Psoas muscle (tissue), 8 donors: Measurements from ENCODE around the gene CSK. TPM values are rescaled to one million over a fixed set of nuclear protein-coding genes. Genes with fewer than 3 reads are reported as not detected.

Experiments
- ATAC-seq, 4 donors: fragments of 200-7000 bp; cut with Tn5 transposase; one replicate each; pipeline ENCODE4 v1.9.1; 2020; ENCODE audit warnings: moderate library complexity in 3 of 4, mild to moderate bottlenecking in 2 of 4
- DNase-seq, 2 donors: peaks; one replicate each; pipeline ENCODE4 v3.0.0-alpha.2; 2020
- H3K27ac ChIP-seq: fragments of 200-600 bp; one replicate; pipeline ENCODE4 v1.8.0; 2022
- H3K27me3 ChIP-seq, 3 donors: fragments of 200-600 bp in 1 of 3; one replicate each; pipeline versions ENCODE4 v1.6.1 to v1.8.0; 2013 to 2022; ENCODE audit warnings: low read length in 2 of 3, mild to moderate bottlenecking in 2 of 3, moderate library complexity in 1 of 3; ENCODE audit not compliant: insufficient read depth in 3 of 3
- H3K36me3 ChIP-seq, 2 donors: fragments of 200-600 bp in 1 of 2; one replicate each; pipeline versions ENCODE4 v1.6.1 to v1.8.0; 2013 to 2022; ENCODE audit warnings: low read depth in 1 of 2, mild to moderate bottlenecking in 1 of 2, moderate library complexity in 1 of 2; ENCODE audit not compliant: insufficient read depth in 1 of 2
- H3K4me1 ChIP-seq: fragments of 200-600 bp; one replicate; pipeline ENCODE4 v1.8.0; 2022
- H3K4me3 ChIP-seq: fragments of 200-600 bp; one replicate; pipeline ENCODE4 v1.8.0; 2022; ENCODE audit warnings: mild to moderate bottlenecking
- H3K9me3 ChIP-seq: fragments of 200-600 bp; one replicate; pipeline ENCODE4 v1.8.0; 2022
- WGBS, 3 donors: extraction: QIAGEN DNeasy Blood & Tissue Kit; methylation state at CpG; one replicate each; pipeline versions ENCODE4 v1.1.6 to v1.1.7; 2013; 5-methylcytosine and 5-hydroxymethylcytosine counted together
- intact Hi-C, 2 donors: fragments of 100-400 bp; cut with DNase I; formaldehyde crosslinking; loops; one replicate each; pipeline versions ENCODE4 v1.11.0 to v1.14.2; 2022
- polyA plus RNA-seq, 3 donors: library from polyadenylated mRNA; stranded (reverse); fragments of 200-250 nt; gene quantifications; one replicate each; pipeline ENCODE4 v1.2.3, GENCODE V29; 2013
- total RNA-seq, 4 donors: library from RNA; stranded (reverse); fragmentation: NEBNext Ultra II Directional in 2 of 4; extraction: Animal tissue kit (Norgen Biotek cat#: 25700) in 2 of 4; gene quantifications; one replicate each; pipeline versions ENCODE4 v1.2.1 to v1.2.4, GENCODE V29; 2021 to 2023
- TF ChIP-seq, protein P1 (sequence below): fragments of 200-600 bp; IDR thresholded peaks from one replicate; pipeline ENCODE4 v1.8.0; 2022; ENCODE audit warnings: antibody characterized with exemption
- donor health status: healthy with polysubstance abuse.
- donor health status: DM: no; HTN: no; CAD: no; lungs with moderate emphysema.
- donor health status: Bipolar disorder and iron deficiency.
- donor health status: healthy.
- donor health status: DM: yes; HTN: yes; CAD: no.
- donor health status: DM: no; HTN: no; CAD: no.
- donor health status: DM: no; HTN: no; CAD: no.
- donor health status: DM: yes; HTN: yes; CAD: no.

The CSK gene
- total and polyA plus RNA-seq, 7 donors: 12.2 to 29.6 (median 16.3) TPM

- Histone ChIP-seq H3K36me3 (no peaks in the 10 kb centered on the region), H3K4me3 (no peak overlapping the region), H3K27me3 (peaks cover 0 to under 1% (median 0%) of the 10 kb centered on the region in 3 donors), H3K4me1 (no peaks in the 10 kb centered on the region), H3K27ac (no peak overlapping the region), H3K9me3 (no peaks in the 10 kb centered on the region)
- ATAC-seq: peak; percentile 65 to 82 (median 76)
- intact Hi-C loops: loop anchor here (1.0 to 5.0 kb wide), 2 partner anchors 134 to 392 kb away; no protein-coding TSS in a partner anchor
- TF ChIP-seq, protein P1, sequence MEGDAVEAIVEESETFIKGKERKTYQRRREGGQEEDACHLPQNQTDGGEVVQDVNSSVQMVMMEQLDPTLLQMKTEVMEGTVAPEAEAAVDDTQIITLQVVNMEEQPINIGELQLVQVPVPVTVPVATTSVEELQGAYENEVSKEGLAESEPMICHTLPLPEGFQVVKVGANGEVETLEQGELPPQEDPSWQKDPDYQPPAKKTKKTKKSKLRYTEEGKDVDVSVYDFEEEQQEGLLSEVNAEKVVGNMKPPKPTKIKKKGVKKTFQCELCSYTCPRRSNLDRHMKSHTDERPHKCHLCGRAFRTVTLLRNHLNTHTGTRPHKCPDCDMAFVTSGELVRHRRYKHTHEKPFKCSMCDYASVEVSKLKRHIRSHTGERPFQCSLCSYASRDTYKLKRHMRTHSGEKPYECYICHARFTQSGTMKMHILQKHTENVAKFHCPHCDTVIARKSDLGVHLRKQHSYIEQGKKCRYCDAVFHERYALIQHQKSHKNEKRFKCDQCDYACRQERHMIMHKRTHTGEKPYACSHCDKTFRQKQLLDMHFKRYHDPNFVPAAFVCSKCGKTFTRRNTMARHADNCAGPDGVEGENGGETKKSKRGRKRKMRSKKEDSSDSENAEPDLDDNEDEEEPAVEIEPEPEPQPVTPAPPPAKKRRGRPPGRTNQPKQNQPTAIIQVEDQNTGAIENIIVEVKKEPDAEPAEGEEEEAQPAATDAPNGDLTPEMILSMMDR: peak; percentile 83
- 1 to 5% (median 4%) methylated on average over 9 of the region's 9 CpGs for WGBS, 3 donors
- DNase-seq: peak in 1 of 2 donors; percentile 78
Observed at GRCh38 chr15:74768771-74769342, 13.0 kb upstream of the CSK start.

DNA sequence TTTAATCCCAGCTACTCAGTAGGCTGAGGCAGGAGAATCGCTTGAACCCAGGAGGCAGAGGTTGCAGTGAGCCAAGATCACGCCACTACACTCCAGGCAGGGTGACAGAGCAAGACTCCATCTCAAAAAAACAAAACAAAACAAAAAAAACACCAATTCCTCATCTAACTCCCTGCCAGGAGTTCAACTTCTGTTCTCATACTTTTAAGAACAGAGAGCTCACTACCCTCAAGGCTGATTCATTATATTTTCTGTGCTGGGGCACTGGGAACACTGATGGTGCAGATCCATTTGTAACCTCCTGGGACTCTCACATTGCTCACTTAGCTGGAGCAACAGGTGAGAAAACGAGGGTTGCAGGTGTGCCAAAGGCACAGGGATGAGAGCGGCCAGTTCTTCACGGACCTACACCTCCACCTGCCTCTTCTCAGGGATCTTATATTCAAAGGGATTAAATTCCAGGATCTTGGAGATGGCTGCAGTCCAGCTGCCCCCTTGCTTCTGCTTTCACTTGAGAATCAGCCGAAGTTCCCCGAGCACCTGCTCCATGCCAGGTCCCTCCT, 12.3 kb upstream of the CSK start:
- Histone ChIP-seq H3K27ac (no peak overlapping the region), H3K4me1 (no peaks in the 10 kb centered on the region), H3K27me3 (no peaks in the 10 kb centered on the region), H3K4me3 (no peak overlapping the region), H3K36me3 (no peaks in the 10 kb centered on the region), H3K9me3 (no peaks in the 10 kb centered on the region)
- DNase-seq (no peak), ATAC-seq (no peak)
- WGBS, 3 donors: 42 to 60% (median 49%) methylated on average over 7 of the region's 7 CpGs
- intact Hi-C loops: loop anchor here (2.0 to 5.0 kb wide), 3 partner anchors 179 to 392 kb away; no protein-coding TSS in a partner anchor
- TF ChIP-seq, protein P1: no peak

GRCh38 chr15:74770211-74770903, 11.5 kb upstream of the CSK start:
- WGBS, 3 donors: 32 to 54% (median 34%) methylated on average over 4 of the region's 4 CpGs
- H3K36me3 ChIP-seq: no peaks in the 10 kb centered on the region
- no peak for ATAC-seq
- H3K4me3 ChIP-seq: no peak overlapping the region
- TF ChIP-seq, protein P1: no peak
- DNase-seq: no peak
- H3K4me1 ChIP-seq: no peaks in the 10 kb centered on the region
- H3K27ac ChIP-seq: no peak overlapping the region
- intact Hi-C loops: loop anchor here (2.0 to 5.0 kb wide), 2 partner anchors 178 to 182 kb away; no protein-coding TSS in a partner anchor
- no peaks in the 10 kb centered on the region for H3K9me3 ChIP-seq
- no peaks in the 10 kb centered on the region for H3K27me3 ChIP-seq

- Histone ChIP-seq H3K4me1 (no peaks in the 10 kb centered on the region), H3K27ac (no peak overlapping the region), H3K27me3 (no peaks in the 10 kb centered on the region), H3K9me3 (no peaks in the 10 kb centered on the region), H3K4me3 (no peak overlapping the region), H3K36me3 (no peaks in the 10 kb centered on the region)
- ATAC-seq (no peak), DNase-seq (no peak)
- TF ChIP-seq, protein P1: no peak
- intact Hi-C loops: loop anchor here in 1 of 2 donors (5.0 kb wide), 1 partner anchor 179 kb away; no protein-coding TSS in a partner anchor
- WGBS, 3 donors: 85 to 87% (median 85%) methylated on average over 5 of the region's 5 CpGs
Observed at GRCh38 chr15:74773329-74773728, 8.6 kb upstream of the CSK start.
